Vagina (tissue), 2 donors: ENCODE measurements around the gene CENPS.

Experiments
- POLR2A ChIP-seq, 2 donors: fragments of 450-650 bp; IDR thresholded peaks; one replicate each; pipeline ENCODE4 v1.6.1; 2017; ENCODE audit warnings: antibody characterized with exemption in 2 of 2, mild to moderate bottlenecking in 2 of 2, moderate library complexity in 2 of 2
- POLR2AphosphoS5 ChIP-seq, 2 donors: sonication (generic); formaldehyde crosslinking; IDR thresholded peaks; one replicate each; pipeline ENCODE4 v1.9.0; 2017; ENCODE audit warnings: antibody characterized with exemption in 2 of 2, mild to moderate bottlenecking in 2 of 2, low read depth in 1 of 2; ENCODE audit not compliant: insufficient read depth in 1 of 2
- TF ChIP-seq, protein P1 (sequence below), 3 experiments: fragments of 450-650 bp in 2 of 3; fragments of 200-600 bp in 1 of 3; sonication (generic) in 1 of 3; IDR thresholded peaks; one replicate each; pipeline ENCODE4 v1.5.1; 2017 to 2019; ENCODE audit warnings: antibody characterized with exemption in 3 of 3, mild to moderate bottlenecking in 2 of 3, moderate library complexity in 2 of 3

DNA sequence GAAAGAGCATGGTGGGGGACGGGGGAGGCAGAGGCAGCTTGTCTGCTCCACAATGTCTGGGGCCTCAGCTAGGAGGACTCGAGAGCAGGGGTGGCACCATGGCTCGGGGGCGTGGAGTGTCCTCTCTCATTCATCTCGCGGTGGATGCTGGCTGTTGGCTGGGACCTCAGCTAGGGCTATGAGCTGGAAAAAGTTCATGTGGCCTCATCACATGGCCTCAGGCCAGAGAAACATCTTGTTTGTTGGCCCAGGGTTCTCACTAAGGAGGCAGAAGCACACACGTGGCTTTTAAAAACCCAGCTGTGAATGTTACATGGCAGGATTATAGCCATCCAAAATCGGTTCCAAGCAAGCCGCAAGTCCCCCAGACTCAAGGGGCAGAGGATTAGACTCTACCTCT lies 6.2 kb upstream of the CENPS start:
- TF ChIP-seq, protein P1, sequence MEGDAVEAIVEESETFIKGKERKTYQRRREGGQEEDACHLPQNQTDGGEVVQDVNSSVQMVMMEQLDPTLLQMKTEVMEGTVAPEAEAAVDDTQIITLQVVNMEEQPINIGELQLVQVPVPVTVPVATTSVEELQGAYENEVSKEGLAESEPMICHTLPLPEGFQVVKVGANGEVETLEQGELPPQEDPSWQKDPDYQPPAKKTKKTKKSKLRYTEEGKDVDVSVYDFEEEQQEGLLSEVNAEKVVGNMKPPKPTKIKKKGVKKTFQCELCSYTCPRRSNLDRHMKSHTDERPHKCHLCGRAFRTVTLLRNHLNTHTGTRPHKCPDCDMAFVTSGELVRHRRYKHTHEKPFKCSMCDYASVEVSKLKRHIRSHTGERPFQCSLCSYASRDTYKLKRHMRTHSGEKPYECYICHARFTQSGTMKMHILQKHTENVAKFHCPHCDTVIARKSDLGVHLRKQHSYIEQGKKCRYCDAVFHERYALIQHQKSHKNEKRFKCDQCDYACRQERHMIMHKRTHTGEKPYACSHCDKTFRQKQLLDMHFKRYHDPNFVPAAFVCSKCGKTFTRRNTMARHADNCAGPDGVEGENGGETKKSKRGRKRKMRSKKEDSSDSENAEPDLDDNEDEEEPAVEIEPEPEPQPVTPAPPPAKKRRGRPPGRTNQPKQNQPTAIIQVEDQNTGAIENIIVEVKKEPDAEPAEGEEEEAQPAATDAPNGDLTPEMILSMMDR (IDR thresholded peaks at IDR 0.05), result no peak
- no peak for TF ChIP-seq POLR2A (IDR thresholded peaks at IDR 0.05)
- no peak for TF ChIP-seq POLR2AphosphoS5 (IDR thresholded peaks at IDR 0.05; ENCODE audit: insufficient read depth in 1 of 2, low read depth in 1 of 2)
